HG03558 (cell line): ENCODE results near the gene WIPF1.
"Not testable (repeated sequence)": the region's sequence is repeated elsewhere in the genome, so short reads cannot be mapped to it uniquely, and the experiment has no call there.

ENCODE experiments used
- ATAC-seq: cut with Tn5 transposase; IDR thresholded peaks from one replicate; pipeline ENCODE4 v1.9.1; 2021; ENCODE audit warnings: moderate number of reproducible peaks; ENCODE audit not compliant: unreplicated experiment; ENCODE audit errors: extremely low read depth

WIPF1 gene

GRCh38 chr2:174575124-174575776 lies 22.4 kb downstream of the WIPF1 start:
- no peak for ATAC-seq

- no peak for ATAC-seq
Measured at GRCh38 chr2:174574657-174575056, 22.9 kb downstream of the WIPF1 start.

- no peak for ATAC-seq
Measured at GRCh38 chr2:174573621-174574081, 24.0 kb downstream of the WIPF1 start.

- ATAC-seq = no peak
Measured at GRCh38 chr2:174572556-174572955, 25.0 kb downstream of the WIPF1 start.

DNA sequence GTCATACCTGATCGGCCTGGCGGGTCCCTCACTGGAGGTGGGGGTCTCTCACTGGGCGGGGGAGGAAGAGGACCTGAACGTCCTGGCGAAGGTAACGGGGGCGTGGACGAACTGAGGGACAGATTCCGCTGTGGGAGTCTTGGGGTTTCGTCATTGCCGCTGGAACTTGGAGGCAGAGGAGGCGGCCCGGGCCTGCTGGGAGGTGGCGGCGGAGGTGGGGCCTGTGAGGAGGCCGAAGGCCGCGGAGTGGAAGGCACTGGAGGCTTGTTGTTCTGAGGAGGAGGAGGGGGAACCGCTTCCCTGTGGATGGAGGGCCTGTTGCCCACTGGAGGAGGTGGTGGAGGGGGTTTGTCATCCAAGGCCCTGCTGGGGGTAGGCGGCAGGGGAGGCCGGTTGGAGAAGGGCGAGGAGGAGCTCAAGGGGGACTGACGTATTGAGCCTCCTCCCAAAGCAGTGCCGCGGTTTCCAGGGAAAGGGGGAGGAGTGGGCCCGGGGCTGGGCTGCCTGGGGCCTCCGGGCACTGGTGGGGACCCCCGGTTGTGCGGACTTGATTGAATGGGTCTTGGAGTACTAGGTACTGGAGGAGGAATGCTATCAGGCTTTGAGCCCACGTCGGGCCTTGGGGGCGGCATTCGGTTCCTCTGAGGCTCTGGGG lies 25.8 kb downstream of the WIPF1 start:
- ATAC-seq = no peak

DNA sequence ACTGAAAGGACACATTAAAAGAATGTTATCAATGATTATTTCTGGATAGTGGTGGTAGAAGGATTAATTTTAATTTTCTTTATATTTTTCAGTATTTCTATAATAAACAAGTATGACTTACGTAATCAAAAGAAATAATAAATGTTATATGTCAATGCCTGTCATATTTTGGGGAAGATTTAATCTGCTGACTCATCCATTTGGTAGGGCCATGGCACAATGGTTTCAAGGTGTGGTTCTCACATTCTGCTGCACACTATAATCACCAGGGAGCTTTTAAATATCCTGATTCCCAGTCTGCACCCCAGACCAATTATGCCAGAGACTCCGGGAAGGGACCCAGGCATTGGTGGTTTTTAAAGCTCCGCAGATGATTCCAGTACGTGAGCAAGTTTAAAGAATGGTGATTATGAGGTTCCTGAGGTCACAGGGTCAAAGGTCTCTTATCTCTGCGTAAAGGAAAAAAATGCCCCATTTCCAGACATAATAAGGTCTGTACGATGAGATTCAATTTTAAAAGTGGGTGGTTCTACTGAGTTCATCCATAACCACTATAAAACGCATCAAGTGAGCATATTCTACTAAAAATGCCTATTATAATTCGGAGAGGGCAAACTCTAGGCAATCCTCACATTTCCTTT lies 27.2 kb downstream of the WIPF1 start:
- no peak for ATAC-seq

DNA sequence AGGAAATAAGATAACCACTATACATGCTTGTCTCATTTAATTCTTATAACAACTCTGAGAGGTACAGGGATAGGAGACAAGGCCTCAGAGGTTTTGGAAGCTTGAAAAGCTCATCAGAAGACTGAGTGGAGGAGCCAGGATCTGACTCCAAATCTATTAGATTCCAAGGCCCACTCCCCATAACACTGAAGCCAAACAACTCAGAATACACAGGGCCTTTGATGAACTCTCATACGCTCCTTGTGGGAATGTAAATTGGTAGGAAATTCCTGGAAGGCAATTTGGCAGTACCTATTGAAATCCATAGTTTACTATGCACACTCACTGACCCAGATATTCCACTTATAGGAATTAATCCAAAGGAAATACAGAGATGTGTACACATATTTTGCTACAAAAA lies 27.9 kb downstream of the WIPF1 start:
- no peak for ATAC-seq

GRCh38 chr2:174568425-174568824 lies 29.2 kb downstream of the WIPF1 start:
- ATAC-seq = no peak

GRCh38 chr2:174566871-174567270 lies 30.7 kb downstream of the WIPF1 start:
- no peak for ATAC-seq

GRCh38 chr2:174563530-174564282 lies 33.9 kb downstream of the WIPF1 start:
- ATAC-seq = no peak

- no peak for ATAC-seq
Measured at GRCh38 chr2:174561972-174562370, 35.6 kb downstream of the WIPF1 start.

GRCh38 chr2:174561283-174561971 lies 36.2 kb downstream of the WIPF1 start:
- ATAC-seq = no peak

GRCh38 chr2:174560737-174561136 lies 36.9 kb downstream of the WIPF1 start:
- ATAC-seq = no peak

- no peak for ATAC-seq
Measured at GRCh38 chr2:174555998-174556397, 41.6 kb downstream of the WIPF1 start.

DNA sequence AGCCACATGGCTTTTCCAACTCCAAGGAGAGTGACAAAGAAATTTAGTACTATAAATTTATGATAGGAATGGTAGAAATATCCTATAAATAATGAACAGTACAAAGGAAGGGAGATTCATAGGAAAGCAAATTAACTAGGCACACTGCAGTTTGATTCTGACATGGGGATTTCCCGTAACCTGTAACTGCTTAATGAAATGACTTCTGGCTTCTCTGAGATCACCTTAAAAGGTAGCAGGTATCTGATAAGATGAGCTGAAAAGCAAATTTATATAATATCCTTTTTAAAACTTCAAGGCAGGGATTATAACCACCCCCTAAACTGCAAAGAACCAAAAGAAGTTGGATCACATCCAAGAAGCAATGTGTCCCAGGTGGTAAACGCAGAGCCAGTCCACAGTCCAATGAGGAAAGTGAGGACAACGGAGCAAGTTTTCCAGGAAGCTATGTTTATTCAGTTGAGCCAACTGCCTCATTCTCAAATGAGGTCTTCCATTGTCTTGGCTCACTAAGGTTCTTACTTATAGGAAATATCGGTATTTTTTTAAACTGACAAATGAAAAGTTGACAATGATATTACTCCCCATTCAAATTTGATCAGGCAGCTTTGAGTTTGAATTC lies 43.0 kb downstream of the WIPF1 start:
- no peak for ATAC-seq

DNA sequence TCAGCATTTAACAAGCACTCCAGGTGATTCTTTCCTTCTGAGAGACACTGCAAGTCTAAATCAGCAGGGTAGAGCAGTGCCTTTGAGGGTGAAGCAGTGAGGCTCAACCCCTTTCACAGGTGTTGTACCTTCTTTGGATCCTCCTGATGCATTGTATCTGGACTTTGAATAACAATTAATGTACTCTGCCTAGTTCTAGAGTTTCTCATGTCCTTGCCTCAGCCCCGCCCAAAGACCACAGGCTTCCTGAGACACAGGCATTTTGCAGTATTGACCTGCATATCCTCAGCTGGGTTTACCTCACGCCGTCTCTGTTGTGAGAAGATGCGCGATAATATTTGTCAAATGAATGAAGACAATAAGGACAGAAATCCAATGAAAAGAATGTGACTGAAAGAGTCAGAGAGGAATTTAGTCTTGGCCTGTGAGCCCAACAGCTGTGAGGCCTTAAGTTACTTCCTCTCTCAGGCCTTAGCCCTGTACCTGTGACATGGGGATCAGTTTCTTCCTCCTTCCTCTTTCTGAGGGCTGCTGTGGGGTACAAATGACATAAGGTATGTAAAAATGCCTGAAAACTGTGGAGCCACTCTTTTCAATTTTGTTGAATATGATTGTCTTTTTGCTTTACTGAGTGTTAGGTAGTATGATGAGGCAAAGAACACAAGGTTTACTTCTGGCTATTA lies 43.7 kb downstream of the WIPF1 start:
- no peak for ATAC-seq

- ATAC-seq = no peak
Measured at GRCh38 chr2:174552880-174553279, 44.7 kb downstream of the WIPF1 start.

GRCh38 chr2:174551697-174552096 lies 45.9 kb downstream of the WIPF1 start:
- ATAC-seq = no peak

DNA sequence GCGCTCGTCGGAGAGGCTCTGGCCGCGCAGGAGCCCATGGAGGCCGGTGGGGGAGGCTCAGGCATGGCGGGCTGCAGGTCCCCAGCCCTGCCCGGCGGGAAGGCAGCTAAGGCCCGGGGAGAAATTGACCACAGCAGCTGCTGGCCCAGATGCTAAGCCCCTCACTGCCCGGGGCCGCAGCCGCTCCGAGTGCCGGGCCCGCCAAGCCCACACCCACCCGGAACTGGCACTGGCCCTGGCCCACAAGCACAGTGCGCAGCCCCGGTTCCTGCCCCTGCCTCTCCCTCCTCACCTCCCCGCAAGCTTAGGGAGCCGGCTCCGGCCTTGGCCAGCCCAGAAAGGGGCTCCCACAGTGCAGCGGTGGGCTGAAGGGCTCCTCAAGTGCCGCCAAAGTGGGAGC lies 49.0 kb downstream of the WIPF1 start:
- ATAC-seq = not testable (repeated sequence)
